HepG2 (cell line): ENCODE data around the gene TVP23A. TPM values are rescaled to one million over a fixed set of nuclear protein-coding genes. Genes with fewer than 3 reads are reported as not detected.

ENCODE experiments used
- CREM ChIP-seq, 2 experiments: sonication (generic) in 1 of 2; formaldehyde crosslinking in 1 of 2; IDR thresholded peaks; 2 replicates each; pipeline versions ENCODE4 v1.4.0 to v1.6.1; 2016 to 2020; ENCODE audit warnings: antibody characterized with exemption in 1 of 2, mild to moderate bottlenecking in 1 of 2, missing genetic modification reagents in 1 of 2
- ETV6 ChIP-seq: sonication (generic); formaldehyde crosslinking; conservative IDR thresholded peaks from 2 replicates; pipeline ENCODE4 v1.4.0; 2020; ENCODE audit warnings: missing genetic modification reagents
- KLF16 ChIP-seq, 2 experiments: sonication (generic) in 1 of 2; formaldehyde crosslinking in 1 of 2; IDR thresholded peaks; 2 replicates each; pipeline versions ENCODE4 v1.6.1 to v1.8.0; 2016 to 2023; ENCODE audit warnings: missing genetic modification reagents in 2 of 2, missing compliant biosample characterization in 1 of 2
- MAX ChIP-seq: IDR thresholded peaks from 2 replicates; pipeline ENCODE4 v1.6.1; 2012; ENCODE audit warnings: inconsistent platforms
- MXI1 ChIP-seq: IDR thresholded peaks from 3 replicates; pipeline ENCODE4 v1.6.1; 2012; ENCODE audit warnings: low read depth, low read length, inconsistent platforms, borderline replicate concordance
- NFYB ChIP-seq: sonication (generic); formaldehyde crosslinking; IDR thresholded peaks from 2 replicates; pipeline ENCODE4 v1.4.0; 2020; ENCODE audit warnings: missing genetic modification reagents
- PRMT3 ChIP-seq: sonication (generic); formaldehyde crosslinking; IDR thresholded peaks from 2 replicates; pipeline ENCODE4 v1.8.1; 2022; ENCODE audit warnings: low read depth, mild to moderate bottlenecking, moderate library complexity, missing genetic modification reagents, borderline replicate concordance
- RELA ChIP-seq: sonication (generic); formaldehyde crosslinking; IDR thresholded peaks from 2 replicates; pipeline ENCODE4 v1.4.0; 2020; ENCODE audit warnings: missing genetic modification reagents
- THAP11 ChIP-seq: IDR thresholded peaks from 2 replicates; pipeline ENCODE4 v1.6.1; 2016; ENCODE audit warnings: missing biosample characterization, missing genetic modification reagents
- XBP1 ChIP-seq: sonication (generic); formaldehyde crosslinking; IDR thresholded peaks from 2 replicates; pipeline ENCODE4 v1.5.0; 2020; ENCODE audit warnings: missing genetic modification reagents
- ZSCAN30 ChIP-seq: sonication (generic); formaldehyde crosslinking; IDR thresholded peaks from 2 replicates; pipeline ENCODE4 v1.5.0; 2020; ENCODE audit warnings: mild to moderate bottlenecking, missing genetic modification reagents
- ZUFSP ChIP-seq: sonication (generic); formaldehyde crosslinking; IDR thresholded peaks from 2 replicates; pipeline ENCODE4 v1.9.0; 2021; ENCODE audit warnings: missing genetic modification reagents, mild to moderate bottlenecking, borderline replicate concordance
- polyA plus RNA-seq, 8 experiments: library from polyadenylated mRNA; depleted of rRNA in 3 of 8; stranded (reverse) in 7 of 8; unstranded in 1 of 8; fragments of >200 nt; fragmentation: Illumina TruSeq in 4 of 8; extraction: Trizol in 4 of 8; gene quantifications; 2 replicates each; pipeline versions ENCODE4 v1.2.1 to v1.2.3, GENCODE V29; 2011 to 2016; ENCODE audit warnings: low read depth in 4 of 8, missing spikeins in 1 of 8, mixed read lengths in 1 of 8; ENCODE audit not compliant: insufficient read depth in 1 of 8
- total RNA-seq, 5 experiments: library from RNA; depleted of rRNA; stranded (reverse); fragments of >200 nt; fragmentation: Illumina TruSeq; extraction: Trizol; gene quantifications; 2 replicates each; pipeline ENCODE4 v1.2.3, GENCODE V29; 2016; ENCODE audit warnings: low read depth in 1 of 5
- TF ChIP-seq, protein P1 (sequence below): sonication (generic); formaldehyde crosslinking; IDR thresholded peaks from 2 replicates; pipeline ENCODE4 v1.5.0; 2020; ENCODE audit warnings: mild to moderate bottlenecking, missing genetic modification reagents, borderline replicate concordance
- TF ChIP-seq, protein P2 (sequence below): IDR thresholded peaks from 2 replicates; pipeline ENCODE4 v1.6.1; 2016; ENCODE audit warnings: low read depth, borderline replicate concordance
- TF ChIP-seq, protein P3 (sequence below): sonication (generic); formaldehyde crosslinking; IDR thresholded peaks from 2 replicates; pipeline ENCODE4 v1.4.0; 2020; ENCODE audit warnings: low read depth, mild to moderate bottlenecking, missing genetic modification reagents
- TF ChIP-seq, protein P4 (sequence below): sonication (generic); formaldehyde crosslinking; IDR thresholded peaks from 2 replicates; pipeline ENCODE4 v1.5.1; 2020; ENCODE audit warnings: missing genetic modification reagents, mild to moderate bottlenecking, borderline replicate concordance
- TF ChIP-seq, protein P5 (sequence below): sonication (generic); formaldehyde crosslinking; IDR thresholded peaks from 2 replicates; pipeline ENCODE4 v1.8.0; 2022; ENCODE audit warnings: mild to moderate bottlenecking, missing genetic modification reagents; ENCODE audit not compliant: insufficient replicate concordance

The TVP23A gene
- total and polyA plus RNA-seq, 2 of the 13 experiments (the other 11 are each of a cell fraction or from before 2014, with no cell fraction given) = not detected

- TF ChIP-seq, protein P1, sequence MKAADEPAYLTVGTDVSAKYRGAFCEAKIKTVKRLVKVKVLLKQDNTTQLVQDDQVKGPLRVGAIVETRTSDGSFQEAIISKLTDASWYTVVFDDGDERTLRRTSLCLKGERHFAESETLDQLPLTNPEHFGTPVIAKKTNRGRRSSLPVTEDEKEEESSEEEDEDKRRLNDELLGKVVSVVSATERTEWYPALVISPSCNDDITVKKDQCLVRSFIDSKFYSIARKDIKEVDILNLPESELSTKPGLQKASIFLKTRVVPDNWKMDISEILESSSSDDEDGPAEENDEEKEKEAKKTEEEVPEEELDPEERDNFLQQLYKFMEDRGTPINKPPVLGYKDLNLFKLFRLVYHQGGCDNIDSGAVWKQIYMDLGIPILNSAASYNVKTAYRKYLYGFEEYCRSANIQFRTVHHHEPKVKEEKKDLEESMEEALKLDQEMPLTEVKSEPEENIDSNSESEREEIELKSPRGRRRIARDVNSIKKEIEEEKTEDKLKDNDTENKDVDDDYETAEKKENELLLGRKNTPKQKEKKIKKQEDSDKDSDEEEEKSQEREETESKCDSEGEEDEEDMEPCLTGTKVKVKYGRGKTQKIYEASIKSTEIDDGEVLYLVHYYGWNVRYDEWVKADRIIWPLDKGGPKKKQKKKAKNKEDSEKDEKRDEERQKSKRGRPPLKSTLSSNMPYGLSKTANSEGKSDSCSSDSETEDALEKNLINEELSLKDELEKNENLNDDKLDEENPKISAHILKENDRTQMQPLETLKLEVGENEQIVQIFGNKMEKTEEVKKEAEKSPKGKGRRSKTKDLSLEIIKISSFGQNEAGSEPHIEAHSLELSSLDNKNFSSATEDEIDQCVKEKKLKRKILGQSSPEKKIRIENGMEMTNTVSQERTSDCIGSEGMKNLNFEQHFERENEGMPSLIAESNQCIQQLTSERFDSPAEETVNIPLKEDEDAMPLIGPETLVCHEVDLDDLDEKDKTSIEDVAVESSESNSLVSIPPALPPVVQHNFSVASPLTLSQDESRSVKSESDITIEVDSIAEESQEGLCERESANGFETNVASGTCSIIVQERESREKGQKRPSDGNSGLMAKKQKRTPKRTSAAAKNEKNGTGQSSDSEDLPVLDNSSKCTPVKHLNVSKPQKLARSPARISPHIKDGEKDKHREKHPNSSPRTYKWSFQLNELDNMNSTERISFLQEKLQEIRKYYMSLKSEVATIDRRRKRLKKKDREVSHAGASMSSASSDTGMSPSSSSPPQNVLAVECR = peak; percentile 98
- TF ChIP-seq, protein P2, sequence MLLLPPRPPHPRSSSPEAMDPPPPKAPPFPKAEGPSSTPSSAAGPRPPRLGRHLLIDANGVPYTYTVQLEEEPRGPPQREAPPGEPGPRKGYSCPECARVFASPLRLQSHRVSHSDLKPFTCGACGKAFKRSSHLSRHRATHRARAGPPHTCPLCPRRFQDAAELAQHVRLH (CRISPR knock-in tag) = peak; percentile 97
- peak; percentile 86 for TF ChIP-seq ETV6 (CRISPR knock-in tag)
- peak; percentile 90; the same call in 1 of the 2 replicates for TF ChIP-seq ZSCAN30 (CRISPR knock-in tag)
- TF ChIP-seq CREM (IDR thresholded peaks at IDR 0.05) = peak; percentile 89
- no peak for TF ChIP-seq CREM (CRISPR knock-in tag; IDR thresholded peaks at IDR 0.05)
- TF ChIP-seq ZUFSP = no peak
- TF ChIP-seq NFYB (CRISPR knock-in tag) = peak; percentile 30; the same call in 1 of the 2 replicates
- TF ChIP-seq, protein P3, sequence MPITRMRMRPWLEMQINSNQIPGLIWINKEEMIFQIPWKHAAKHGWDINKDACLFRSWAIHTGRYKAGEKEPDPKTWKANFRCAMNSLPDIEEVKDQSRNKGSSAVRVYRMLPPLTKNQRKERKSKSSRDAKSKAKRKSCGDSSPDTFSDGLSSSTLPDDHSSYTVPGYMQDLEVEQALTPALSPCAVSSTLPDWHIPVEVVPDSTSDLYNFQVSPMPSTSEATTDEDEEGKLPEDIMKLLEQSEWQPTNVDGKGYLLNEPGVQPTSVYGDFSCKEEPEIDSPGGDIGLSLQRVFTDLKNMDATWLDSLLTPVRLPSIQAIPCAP (CRISPR knock-in tag) = peak; percentile 94
- TF ChIP-seq KLF16 (CRISPR knock-in tag; IDR thresholded peaks at IDR 0.05) = peak; percentile 61 to 92; a peak in 3 of 4 replicates
- TF ChIP-seq THAP11 = peak; percentile 91
- TF ChIP-seq, protein P4, sequence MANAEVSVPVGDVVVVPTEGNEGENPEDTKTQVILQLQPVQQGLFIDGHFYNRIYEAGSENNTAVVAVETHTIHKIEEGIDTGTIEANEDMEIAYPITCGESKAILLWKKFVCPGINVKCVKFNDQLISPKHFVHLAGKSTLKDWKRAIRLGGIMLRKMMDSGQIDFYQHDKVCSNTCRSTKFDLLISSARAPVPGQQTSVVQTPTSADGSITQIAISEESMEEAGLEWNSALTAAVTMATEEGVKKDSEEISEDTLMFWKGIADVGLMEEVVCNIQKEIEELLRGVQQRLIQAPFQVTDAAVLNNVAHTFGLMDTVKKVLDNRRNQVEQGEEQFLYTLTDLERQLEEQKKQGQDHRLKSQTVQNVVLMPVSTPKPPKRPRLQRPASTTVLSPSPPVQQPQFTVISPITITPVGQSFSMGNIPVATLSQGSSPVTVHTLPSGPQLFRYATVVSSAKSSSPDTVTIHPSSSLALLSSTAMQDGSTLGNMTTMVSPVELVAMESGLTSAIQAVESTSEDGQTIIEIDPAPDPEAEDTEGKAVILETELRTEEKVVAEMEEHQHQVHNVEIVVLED (CRISPR knock-in tag) = peak; percentile 84
- peak; percentile 98 for TF ChIP-seq MAX
- TF ChIP-seq XBP1 = no peak
- TF ChIP-seq, protein P5, sequence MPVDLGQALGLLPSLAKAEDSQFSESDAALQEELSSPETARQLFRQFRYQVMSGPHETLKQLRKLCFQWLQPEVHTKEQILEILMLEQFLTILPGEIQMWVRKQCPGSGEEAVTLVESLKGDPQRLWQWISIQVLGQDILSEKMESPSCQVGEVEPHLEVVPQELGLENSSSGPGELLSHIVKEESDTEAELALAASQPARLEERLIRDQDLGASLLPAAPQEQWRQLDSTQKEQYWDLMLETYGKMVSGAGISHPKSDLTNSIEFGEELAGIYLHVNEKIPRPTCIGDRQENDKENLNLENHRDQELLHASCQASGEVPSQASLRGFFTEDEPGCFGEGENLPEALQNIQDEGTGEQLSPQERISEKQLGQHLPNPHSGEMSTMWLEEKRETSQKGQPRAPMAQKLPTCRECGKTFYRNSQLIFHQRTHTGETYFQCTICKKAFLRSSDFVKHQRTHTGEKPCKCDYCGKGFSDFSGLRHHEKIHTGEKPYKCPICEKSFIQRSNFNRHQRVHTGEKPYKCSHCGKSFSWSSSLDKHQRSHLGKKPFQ (CRISPR knock-in tag) = peak; percentile 95
- no peak for TF ChIP-seq PRMT3 (CRISPR knock-in tag)
- TF ChIP-seq MXI1 = peak; percentile 100
- TF ChIP-seq RELA (CRISPR knock-in tag) = peak; percentile 91; the same call in 1 of the 2 replicates
These were observed 74.8 kb downstream of the TVP23A start, which contains the start of gene NUBP1 (continued) for GRCh38 chr16:10743610-10744369.
